IMR-90 (cell line): ENCODE measurements around the gene ZNF747. TPM values are rescaled to one million over a fixed set of nuclear protein-coding genes. Genes with fewer than 3 reads are reported as not detected.

ENCODE experiments used
- ATAC-seq: fragments of 200-7000 bp; cut with Tn5 transposase; 2 replicates; pipeline ENCODE4 v1.9.1; 2020; ENCODE audit warnings: low read depth, mild to moderate bottlenecking, moderate library complexity
- BruUV-seq: library from RNA; stranded (reverse); fragments of 400-500 nt; replicated peaks from 2 replicates; lab custom pipeline; 2021; lab: Mats Ljungman, UMichigan
- CTCF ChIA-PET: fragments of 300-600 bp; formaldehyde crosslinking; extraction: SDS; loops from one replicate; lab custom pipeline; 2021; ENCODE audit warnings: antibody characterized with exemption; lab: Yijun Ruan, JAX
- POLR2A ChIA-PET: fragments of 300-600 bp; sonication (Branson Sonifier 250); formaldehyde crosslinking; loops from one replicate; lab custom pipeline; 2022; ENCODE audit warnings: antibody characterized with exemption; ENCODE audit not compliant: unreplicated experiment; lab: Charles Lee
- DNase-seq: peaks from one replicate; pipeline ENCODE4 v3.0.0; 2013
- H2AFZ ChIP-seq: replicated peaks from 2 replicates; pipeline ENCODE3; 2013; ENCODE audit warnings: low read length, mild to moderate bottlenecking; ENCODE audit not compliant: poor library complexity
- H2AK5ac ChIP-seq: 2 replicates; pipeline ENCODE4 v1.6.1; 2013; ENCODE audit warnings: low read depth, low read length, inconsistent platforms
- H2AK9ac ChIP-seq: replicated peaks from 2 replicates; pipeline ENCODE3; 2013; ENCODE audit warnings: mild to moderate bottlenecking, low read depth, low read length, moderate library complexity; ENCODE audit not compliant: poor library complexity
- H2BK120ac ChIP-seq: 2 replicates; pipeline ENCODE4 v1.6.1; 2013; ENCODE audit warnings: low read depth, low read length, inconsistent platforms
- H2BK15ac ChIP-seq: 3 replicates; pipeline ENCODE4 v1.6.1; 2013; ENCODE audit warnings: low read depth, low read length, inconsistent platforms
- H2BK20ac ChIP-seq: 2 replicates; pipeline ENCODE4 v1.6.1; 2013; ENCODE audit warnings: low read depth, mild to moderate bottlenecking, inconsistent platforms, low read length, moderate library complexity
- H2BK5ac ChIP-seq: 2 replicates; pipeline ENCODE4 v1.6.1; 2013; ENCODE audit warnings: mild to moderate bottlenecking, low read depth, low read length, inconsistent platforms; ENCODE audit not compliant: poor library complexity, severe bottlenecking
- H3K14ac ChIP-seq: replicated peaks from 2 replicates; pipeline ENCODE4 v1.6.1; 2013; ENCODE audit warnings: low read depth, low read length, inconsistent platforms
- H3K18ac ChIP-seq: 2 replicates; pipeline ENCODE4 v1.6.1; 2013; ENCODE audit warnings: low read depth, low read length, control low read depth
- H3K23ac ChIP-seq: 2 replicates; pipeline ENCODE4 v1.6.1; 2013; ENCODE audit warnings: low read depth, low read length, inconsistent platforms
- H3K27ac ChIP-seq: 2 replicates; pipeline ENCODE4 v1.5.1; 2013; ENCODE audit warnings: mild to moderate bottlenecking, control low read depth, low read length; ENCODE audit not compliant: insufficient read depth
- H3K27me3 ChIP-seq: 2 replicates; pipeline ENCODE4 v1.6.1; 2013; ENCODE audit warnings: low read length; ENCODE audit not compliant: control insufficient read depth, insufficient read depth
- H3K36me3 ChIP-seq: 2 replicates; pipeline ENCODE4 v1.6.1; 2013; ENCODE audit warnings: low read length, mixed read lengths; ENCODE audit not compliant: control insufficient read depth, insufficient read depth
- H3K4ac ChIP-seq: 2 replicates; pipeline ENCODE4 v1.6.1; 2013; ENCODE audit warnings: low read depth, low read length, inconsistent platforms
- H3K4me1 ChIP-seq: 2 replicates; pipeline ENCODE4 v1.6.1; 2013; ENCODE audit warnings: low read length, mixed read lengths; ENCODE audit not compliant: control insufficient read depth, insufficient read depth
- H3K4me2 ChIP-seq: 2 replicates; pipeline ENCODE4 v1.6.1; 2013; ENCODE audit warnings: low read depth, mild to moderate bottlenecking, control low read depth, low read length, moderate library complexity
- H3K4me3 ChIP-seq: 2 replicates; pipeline ENCODE4 v1.5.1; 2013; ENCODE audit warnings: low read depth, mild to moderate bottlenecking, control low read depth, low read length, moderate library complexity; ENCODE audit not compliant: insufficient read depth
- H3K56ac ChIP-seq: 2 replicates; pipeline ENCODE4 v1.6.1; 2013; ENCODE audit warnings: low read length, inconsistent platforms; ENCODE audit not compliant: insufficient read depth; ENCODE audit errors: extremely low read depth
- H3K79me1 ChIP-seq, 2 experiments: 2 replicates each; pipeline ENCODE4 v1.6.1; 2013; ENCODE audit warnings: low read length in 2 of 2, inconsistent platforms in 1 of 2, low read depth in 1 of 2
- H3K9ac ChIP-seq: 2 replicates; pipeline ENCODE4 v1.6.1; 2013; ENCODE audit warnings: low read depth, low read length, control low read depth
- H3K9me1 ChIP-seq: 2 replicates; pipeline ENCODE4 v1.6.1; 2013; ENCODE audit warnings: low read length, inconsistent platforms; ENCODE audit not compliant: insufficient read depth
- H3K9me3 ChIP-seq: 2 replicates; pipeline ENCODE4 v1.6.1; 2013; ENCODE audit warnings: low read length; ENCODE audit not compliant: control insufficient read depth, insufficient read depth
- H4K20me1 ChIP-seq: 2 replicates; pipeline ENCODE4 v1.6.1; 2013; ENCODE audit warnings: low read length, inconsistent platforms; ENCODE audit not compliant: insufficient read depth
- H4K5ac ChIP-seq: 2 replicates; pipeline ENCODE4 v1.6.1; 2013; ENCODE audit warnings: mild to moderate bottlenecking, low read depth, low read length, control low read depth
- H4K8ac ChIP-seq, 2 experiments: 2 replicates each; pipeline ENCODE4 v1.6.1; 2013; ENCODE audit warnings: low read depth in 2 of 2, low read length in 2 of 2, control low read depth in 1 of 2, inconsistent platforms in 1 of 2
- H4K91ac ChIP-seq: 2 replicates; pipeline ENCODE4 v1.6.1; 2013; ENCODE audit warnings: low read depth, low read length, inconsistent platforms; ENCODE audit not compliant: insufficient read depth
- BHLHE40 ChIP-seq: fragments of 150-350 bp; IDR thresholded peaks from 2 replicates; pipeline ENCODE4 v1.6.1; 2016; ENCODE audit warnings: mild to moderate bottlenecking, low read depth, low read length
- CEBPB ChIP-seq: IDR thresholded peaks from 2 replicates; pipeline ENCODE4 v1.6.1; 2012; ENCODE audit warnings: low read depth, low read length, improper control_type of control experiment
- CHD1 ChIP-seq: IDR thresholded peaks from 2 replicates; pipeline ENCODE4 v1.6.1; 2012; ENCODE audit warnings: low read depth, low read length, improper control_type of control experiment
- CTCF ChIP-seq: conservative IDR thresholded peaks from 2 replicates; pipeline ENCODE4 v1.5.1; 2012; ENCODE audit warnings: mild to moderate bottlenecking, low read depth, low read length, improper control_type of control experiment
- ELK1 ChIP-seq: fragments of 150-350 bp; IDR thresholded peaks from 2 replicates; pipeline ENCODE4 v1.6.1; 2016; ENCODE audit warnings: low read depth, mild to moderate bottlenecking, low read length, moderate library complexity, borderline replicate concordance
- MAFK ChIP-seq: IDR thresholded peaks from 2 replicates; pipeline ENCODE4 v1.6.1; 2012; ENCODE audit warnings: low read depth, low read length, improper control_type of control experiment
- MAZ ChIP-seq: IDR thresholded peaks from 2 replicates; pipeline ENCODE4 v1.6.1; 2012; ENCODE audit warnings: low read depth, mild to moderate bottlenecking, low read length, improper control_type of control experiment, moderate library complexity, borderline replicate concordance
- MXI1 ChIP-seq: IDR thresholded peaks from 2 replicates; pipeline ENCODE4 v1.6.1; 2012; ENCODE audit warnings: low read depth, mild to moderate bottlenecking, low read length, moderate library complexity, borderline replicate concordance
- NFE2L2 ChIP-seq: fragments of 150-350 bp; IDR thresholded peaks from 2 replicates; pipeline ENCODE4 v1.6.1; 2016; ENCODE audit warnings: low read depth, mild to moderate bottlenecking, low read length
- POLR2A ChIP-seq: IDR thresholded peaks from 2 replicates; pipeline ENCODE4 v1.6.1; 2012; ENCODE audit warnings: mild to moderate bottlenecking, low read depth, low read length
- RAD21 ChIP-seq: IDR thresholded peaks from 2 replicates; pipeline ENCODE4 v1.6.1; 2012; ENCODE audit warnings: low read length, improper control_type of control experiment
- RCOR1 ChIP-seq: IDR thresholded peaks from 2 replicates; pipeline ENCODE4 v1.6.1; 2012; ENCODE audit warnings: mild to moderate bottlenecking, low read length, improper control_type of control experiment; ENCODE audit not compliant: insufficient replicate concordance
- RFX5 ChIP-seq: IDR thresholded peaks from 2 replicates; pipeline ENCODE4 v1.8.0; 2012; ENCODE audit warnings: low read depth, mild to moderate bottlenecking, low read length, moderate library complexity
- SMC3 ChIP-seq: fragments of 150-350 bp; IDR thresholded peaks from 2 replicates; pipeline ENCODE4 v1.6.1; 2016; ENCODE audit warnings: low read depth, mild to moderate bottlenecking, antibody characterized with exemption, low read length, moderate library complexity
- WGBS, 2 experiments: methylation state at CpG; one replicate each; pipeline versions ENCODE4 v1.1.5 to v1.1.7; 2013; ENCODE audit warnings: missing lambda C conversion rate in 2 of 2; ENCODE audit not compliant: insufficient read length in 1 of 2; ENCODE audit errors: extremely low coverage in 2 of 2; 5-methylcytosine and 5-hydroxymethylcytosine counted together
- dilution Hi-C: fragments of 300-500 bp; cut with HindIII; formaldehyde crosslinking; loops from one replicate; pipeline ENCODE4 v1.14.3; 2018; ENCODE audit warnings: low sequenced_read_pairs; ENCODE audit not compliant: unreplicated experiment
- in situ Hi-C: fragments of 300-500 bp; cut with MboI; formaldehyde crosslinking; loops from 3 replicates; pipeline ENCODE4 v1.14.3; 2019; ENCODE audit warnings: low sequenced_read_pairs, inconsistent platforms, mixed read lengths
- intact Hi-C: fragments of 100-400 bp; cut with micrococcal nuclease; formaldehyde crosslinking; loops from 2 replicates; pipeline ENCODE4 v1.10.0; 2022
- polyA plus RNA-seq, 3 experiments: library from polyadenylated mRNA; depleted of rRNA; stranded (reverse); fragments of >200 nt; gene quantifications; 2 replicates each; pipeline ENCODE4 v1.2.3, GENCODE V29; 2012; ENCODE audit warnings: low replicate concordance in 1 of 3
- total RNA-seq: library from RNA; depleted of rRNA; stranded (reverse); fragments of >200 nt; gene quantifications from 2 replicates; pipeline ENCODE4 v1.2.3, GENCODE V29; 2012
- TF ChIP-seq, protein P1 (sequence below): fragments of 150-350 bp; IDR thresholded peaks from 2 replicates; pipeline ENCODE4 v1.6.1; 2017; ENCODE audit warnings: mild to moderate bottlenecking, antibody characterized with exemption, low read length, low read depth

The ZNF747 gene
- total and polyA plus RNA-seq, 2 of the 4 experiments (the other 2 are of a cell fraction): 2.0 to 2.9 TPM

GRCh38 chr16:30521873-30522641 lies 12.6 kb downstream of the ZNF747 start:
- intact Hi-C loops: no loop called here
- WGBS, 2 experiments: 10% methylated on average over 2 of the region's 11 CpGs; no CpG with 5 or more reads in 1 of the 2 experiments
- TF ChIP-seq CTCF (no peak), CHD1 (no peak), MXI1 (no peak), SMC3 (no peak), ELK1 (no peak), BHLHE40 (no peak), NFE2L2 (no peak), MAZ (no peak), RFX5 (no peak), CEBPB (no peak), MAFK (no peak), POLR2A (no peak), RAD21 (no peak), RCOR1 (no peak)
- TF ChIP-seq, protein P1, sequence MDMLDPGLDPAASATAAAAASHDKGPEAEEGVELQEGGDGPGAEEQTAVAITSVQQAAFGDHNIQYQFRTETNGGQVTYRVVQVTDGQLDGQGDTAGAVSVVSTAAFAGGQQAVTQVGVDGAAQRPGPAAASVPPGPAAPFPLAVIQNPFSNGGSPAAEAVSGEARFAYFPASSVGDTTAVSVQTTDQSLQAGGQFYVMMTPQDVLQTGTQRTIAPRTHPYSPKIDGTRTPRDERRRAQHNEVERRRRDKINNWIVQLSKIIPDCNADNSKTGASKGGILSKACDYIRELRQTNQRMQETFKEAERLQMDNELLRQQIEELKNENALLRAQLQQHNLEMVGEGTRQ: no peak

More at GRCh38 chr16:30521873-30522641, 12.6 kb downstream of the ZNF747 start:
- H2AFZ ChIP-seq: no peak overlapping the region
- ChIA-PET CTCF (interaction anchor here (0.6 kb wide), 1 partner anchor 76 kb away, joined by 5 read pairs; no protein-coding TSS in a partner anchor), POLR2A (no interaction called here)
- no peak for ATAC-seq
- peaks cover 6% of the 10 kb centered on the region; the same call in 1 of the 2 replicates for H3K27me3 ChIP-seq
- no peaks in the 10 kb centered on the region for H3K4me1 ChIP-seq
- H3K4me2 ChIP-seq: no peak overlapping the region
- H3K23ac ChIP-seq: no peak overlapping the region
- H2AK9ac ChIP-seq: no peak overlapping the region
- H2BK5ac ChIP-seq: no peak overlapping the region
- H3K14ac ChIP-seq: no peak overlapping the region
- DNase-seq: no peak
- H4K5ac ChIP-seq: no peak overlapping the region
- no peak overlapping the region for H4K91ac ChIP-seq
- no peak overlapping the region for H2BK20ac ChIP-seq
- H3K79me1 ChIP-seq: peaks cover 5 to 6% of the 10 kb centered on the region in 2 experiments; a peak in 3 of 4 replicates
- H4K8ac ChIP-seq: no peak overlapping the region
- dilution Hi-C loops: no loop called here
- H3K36me3 ChIP-seq: peaks cover 9% of the 10 kb centered on the region; the same call in 1 of the 2 replicates
- H4K20me1 ChIP-seq: no peaks in the 10 kb centered on the region; the same call in 1 of the 2 replicates
- H3K9ac ChIP-seq: no peak overlapping the region
- H3K4me3 ChIP-seq: no peak overlapping the region
- no peak overlapping the region for H2BK15ac ChIP-seq
- H2AK5ac ChIP-seq: no peak overlapping the region
- no peak overlapping the region for H2BK120ac ChIP-seq
- H3K18ac ChIP-seq: no peak overlapping the region
- H3K9me1 ChIP-seq: no peaks in the 10 kb centered on the region; the same call in 1 of the 2 replicates
- no peaks in the 10 kb centered on the region for H3K9me3 ChIP-seq
- H3K56ac ChIP-seq: no peak overlapping the region
- in situ Hi-C loops: no loop called here
- no peak overlapping the region for H3K4ac ChIP-seq
- no peak overlapping the region for H3K27ac ChIP-seq
- BruUV-seq: no TSS peak
